Activated CD8-positive, alpha-beta memory T cell treated with anti-CD3 and anti-CD28 coated beads for 36 hours (primary cell): ENCODE data around the gene SEC61A2. TPM values are rescaled to one million over a fixed set of nuclear protein-coding genes. Genes with fewer than 3 reads are reported as not detected.
"Not testable (repeated sequence)": the region's sequence is repeated elsewhere in the genome, so short reads cannot be mapped to it uniquely, and the experiment has no call there.

Experiments
- CTCF ChIA-PET: fragments of 350-600 bp; sonication (Branson Sonifier 250); formaldehyde crosslinking; loops from one replicate; lab custom pipeline; 2021; ENCODE audit warnings: antibody characterized with exemption; lab: Charles Lee
- POLR2A ChIA-PET: fragments of 350-600 bp; sonication (Branson Sonifier 250); formaldehyde crosslinking; loops from one replicate; lab custom pipeline; 2021; ENCODE audit warnings: antibody characterized with exemption; lab: Charles Lee
- total RNA-seq, 2 experiments: library from RNA; stranded (reverse); gene quantifications; one replicate each; pipeline ENCODE4 v1.2.3, GENCODE V29; 2021

Gene SEC61A2
- total RNA-seq, 2 experiments from 2014 or later = 12.0 to 13.4 TPM

GRCh38 chr10:12154516-12154915, 25.0 kb downstream of the SEC61A2 start:
- CTCF ChIA-PET = no interaction called here

GRCh38 chr10:12156367-12157123, 27.1 kb downstream of the SEC61A2 start:
- ChIA-PET CTCF (no interaction called here), POLR2A (no interaction called here)

More at GRCh38 chr10:12154516-12154915, 25.0 kb downstream of the SEC61A2 start:
- POLR2A ChIA-PET = no interaction called here

- POLR2A ChIA-PET = no interaction called here
- CTCF ChIA-PET = no interaction called here
Measured at GRCh38 chr10:12158111-12158510, 28.6 kb downstream of the SEC61A2 start.

GRCh38 chr10:12160664-12161063, 31.2 kb downstream of the SEC61A2 start:
- CTCF ChIA-PET = no interaction called here
- POLR2A ChIA-PET = no interaction called here

- CTCF ChIA-PET = no interaction called here
- POLR2A ChIA-PET = interaction anchor here (0.6 kb wide), 1 partner anchor 16 kb away, joined by 4 read pairs; no protein-coding TSS in a partner anchor
Measured at GRCh38 chr10:12162927-12163326, 33.5 kb downstream of the SEC61A2 start.

GRCh38 chr10:12164085-12164484, 34.6 kb downstream of the SEC61A2 start:
- POLR2A ChIA-PET = interaction anchor here (0.6 kb wide), 1 partner anchor 179 kb away, joined by 3 read pairs; no protein-coding TSS in a partner anchor
- CTCF ChIA-PET = no interaction called here

GRCh38 chr10:12165036-12165435, 35.6 kb downstream of the SEC61A2 start:
- ChIA-PET POLR2A (no interaction called here), CTCF (no interaction called here)

GRCh38 chr10:12165999-12166775, 36.7 kb downstream of the SEC61A2 start:
- CTCF ChIA-PET = no interaction called here
- POLR2A ChIA-PET = no interaction called here

- CTCF ChIA-PET = not testable (repeated sequence)
- POLR2A ChIA-PET = interaction anchor here (0.7 kb wide), 1 partner anchor 39 kb away, joined by 3 read pairs; no protein-coding TSS in a partner anchor
Measured at GRCh38 chr10:12171512-12171911, 42.0 kb downstream of the SEC61A2 start.

GRCh38 chr10:12177642-12178041, 48.2 kb downstream of the SEC61A2 start:
- ChIA-PET POLR2A (no interaction called here), CTCF (interaction anchor here (1.2 kb wide), 1 partner anchor 10 kb away, joined by 3 read pairs; no protein-coding TSS in a partner anchor)

- ChIA-PET POLR2A (interaction anchor here (0.6 kb wide), 1 partner anchor 15 kb away, joined by 6 read pairs; no protein-coding TSS in a partner anchor), CTCF (interaction anchor here (1.9 kb wide), 1 partner anchor 16 kb away, joined by 9 read pairs; the partner anchor contains the start of genes CDC123 and NUDT5)
Measured at GRCh38 chr10:12179606-12180170, 50.2 kb downstream of the SEC61A2 start.

- POLR2A ChIA-PET = interaction anchor here (0.9 kb wide), 1 partner anchor 15 kb away, joined by 3 read pairs; the partner anchor contains the start of genes CDC123 and NUDT5
- CTCF ChIA-PET = interaction anchor here (1.9 kb wide), 1 partner anchor 15 kb away, joined by 9 read pairs; the partner anchor contains the start of genes CDC123 and NUDT5
Measured at GRCh38 chr10:12180221-12180974, 50.9 kb downstream of the SEC61A2 start.

- ChIA-PET POLR2A (interaction anchor here (0.9 kb wide), 1 partner anchor 15 kb away, joined by 3 read pairs; the partner anchor contains the start of genes CDC123 and NUDT5), CTCF (interaction anchor here (1.9 kb wide), 1 partner anchor 14 kb away, joined by 9 read pairs; the partner anchor contains the start of genes CDC123 and NUDT5)
Measured at GRCh38 chr10:12181065-12181775, 51.7 kb downstream of the SEC61A2 start.

- CTCF ChIA-PET = interaction anchor here (1.2 kb wide), 1 partner anchor 31 kb away, joined by 3 read pairs; no protein-coding TSS in a partner anchor
- POLR2A ChIA-PET = no interaction called here
Measured at GRCh38 chr10:12184165-12184564, 54.7 kb downstream of the SEC61A2 start.

- POLR2A ChIA-PET = interaction anchor here (0.7 kb wide), 1 partner anchor 10 kb away, joined by 3 read pairs; the partner anchor contains the start of gene CDC123
- CTCF ChIA-PET = interaction anchor here (1.2 kb wide), 1 partner anchor 56 kb away, joined by 3 read pairs; no protein-coding TSS in a partner anchor
Measured at GRCh38 chr10:12186323-12186722, 56.8 kb downstream of the SEC61A2 start.

GRCh38 chr10:12187321-12187905, 57.9 kb downstream of the SEC61A2 start:
- ChIA-PET POLR2A (interaction anchor here (1.1 kb wide), 1 partner anchor 8 kb away, joined by 4 read pairs; the partner anchor contains the start of genes CDC123 and NUDT5), CTCF (no interaction called here)

- ChIA-PET POLR2A (interaction anchor here (0.7 kb wide), 1 partner anchor 12 kb away, joined by 15 read pairs; no protein-coding TSS in a partner anchor), CTCF (no interaction called here)
Measured at GRCh38 chr10:12188656-12189055, 59.2 kb downstream of the SEC61A2 start.
